H7 (cell line): ENCODE data around the gene KCNH6. TPM values are rescaled to one million over a fixed set of nuclear protein-coding genes. Genes with fewer than 3 reads are reported as not detected.

ENCODE experiments used
- DNase-seq: peaks from one replicate; pipeline ENCODE4 v3.0.0; 2012
- H3K27me3 ChIP-seq: 2 replicates; pipeline ENCODE4 v1.6.0; 2011; ENCODE audit warnings: mild to moderate bottlenecking, low read length; ENCODE audit not compliant: control insufficient read depth, insufficient read depth
- H3K36me3 ChIP-seq: replicated peaks from 2 replicates; pipeline ENCODE4 v1.5.1; 2011; ENCODE audit warnings: low read length; ENCODE audit not compliant: control insufficient read depth, insufficient read depth
- H3K4me3 ChIP-seq: 2 replicates; pipeline ENCODE4 v1.5.1; 2011; ENCODE audit warnings: low read depth, mild to moderate bottlenecking, control low read depth, low read length, moderate library complexity; ENCODE audit not compliant: insufficient read depth
- total RNA-seq: library from RNA; depleted of rRNA; stranded (reverse); fragments of >200 nt; shearing (Covaris generic); gene quantifications from 2 replicates; pipeline ENCODE4 v1.2.3, GENCODE V29; 2014

The KCNH6 gene
- total RNA-seq, 1 experiment from 2014 or later = 1.5 TPM

DNA sequence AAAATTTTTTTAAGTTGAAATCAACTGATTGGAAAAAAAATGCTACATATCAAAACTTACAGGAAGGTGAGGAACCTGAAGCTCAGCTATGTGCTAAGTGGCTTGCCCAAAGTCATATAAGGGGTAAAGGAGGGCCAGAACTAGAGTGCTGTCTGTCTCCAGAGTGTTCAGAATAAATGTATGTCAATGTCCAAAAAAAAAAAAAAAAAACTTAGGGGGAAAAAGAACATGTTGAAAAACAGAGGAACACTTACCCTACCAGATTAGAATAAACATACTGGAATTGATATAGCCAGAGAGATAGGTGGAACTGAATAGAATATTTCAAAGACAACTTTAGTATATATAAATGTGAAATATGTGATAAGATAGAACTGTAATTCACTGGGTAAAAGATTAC is 38.7 kb downstream of the KCNH6 start:
- Histone ChIP-seq H3K36me3 (no peaks in the 10 kb centered on the region), H3K4me3 (no peak overlapping the region), H3K27me3 (no peaks in the 10 kb centered on the region)
- DNase-seq = no peak

DNA sequence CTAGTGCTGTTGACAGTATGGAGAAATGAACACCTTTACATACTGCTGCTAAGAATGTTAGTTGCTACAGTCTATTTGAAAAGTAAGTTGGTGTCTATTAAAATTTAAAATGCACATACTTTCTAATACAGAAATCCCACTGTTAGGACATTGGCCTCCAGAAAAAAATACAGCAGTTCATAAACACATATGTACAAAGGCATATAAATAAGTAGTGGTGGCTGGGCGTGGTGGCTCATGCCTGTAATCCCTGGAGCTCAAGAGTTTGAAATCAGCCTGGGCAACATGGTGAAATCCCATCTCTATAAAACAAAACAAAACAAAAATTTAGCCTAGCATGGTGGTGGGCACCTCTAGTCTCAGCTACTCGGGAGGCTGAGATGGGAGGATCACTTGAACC is 40.2 kb downstream of the KCNH6 start:
- DNase-seq = no peak
- H3K27me3 ChIP-seq = no peaks in the 10 kb centered on the region
- H3K4me3 ChIP-seq = no peak overlapping the region
- H3K36me3 ChIP-seq = no peaks in the 10 kb centered on the region

DNA sequence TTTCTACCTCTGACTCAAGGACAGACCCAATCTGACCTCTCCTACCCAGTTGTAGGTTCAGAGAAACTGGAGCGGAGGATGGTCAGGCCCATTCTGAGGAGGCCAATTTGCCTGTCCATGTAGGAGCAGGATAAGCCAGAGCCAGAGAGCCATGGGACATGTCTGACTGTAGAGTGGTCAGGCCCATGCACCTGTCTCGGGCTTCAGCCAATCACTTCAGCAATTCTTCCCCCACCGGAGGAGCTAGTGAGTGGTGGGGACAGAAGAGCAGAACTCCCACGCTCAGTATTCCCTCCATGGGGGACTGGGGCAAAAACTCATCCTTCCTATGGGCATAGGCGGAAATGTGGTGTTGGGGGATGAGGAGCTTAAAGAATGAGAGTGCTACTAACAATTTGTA is 41.4 kb downstream of the KCNH6 start:
- Histone ChIP-seq H3K27me3 (no peaks in the 10 kb centered on the region), H3K4me3 (no peak overlapping the region), H3K36me3 (no peaks in the 10 kb centered on the region)
- DNase-seq = no peak

DNA sequence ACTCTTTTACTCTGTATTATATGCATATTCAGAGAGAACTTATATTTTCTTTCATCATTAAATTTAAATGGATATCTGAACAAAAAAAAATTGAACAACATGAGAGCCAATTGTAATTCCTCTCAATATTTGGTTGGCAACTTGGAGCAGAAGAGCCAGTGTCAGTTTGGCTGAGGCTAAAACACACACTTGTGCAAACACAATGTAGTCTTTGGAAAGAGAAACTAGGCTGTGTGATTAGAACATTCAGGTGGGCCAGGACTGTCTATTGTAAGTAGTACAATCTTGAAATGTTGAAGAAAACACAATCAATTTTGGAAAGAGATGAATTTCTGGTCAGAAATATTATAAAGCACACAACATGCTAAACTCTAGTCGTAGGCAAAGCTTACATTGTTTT is 44.1 kb downstream of the KCNH6 start:
- H3K36me3 ChIP-seq = no peaks in the 10 kb centered on the region
- H3K27me3 ChIP-seq = no peaks in the 10 kb centered on the region
- DNase-seq = no peak
- H3K4me3 ChIP-seq = no peak overlapping the region

DNA sequence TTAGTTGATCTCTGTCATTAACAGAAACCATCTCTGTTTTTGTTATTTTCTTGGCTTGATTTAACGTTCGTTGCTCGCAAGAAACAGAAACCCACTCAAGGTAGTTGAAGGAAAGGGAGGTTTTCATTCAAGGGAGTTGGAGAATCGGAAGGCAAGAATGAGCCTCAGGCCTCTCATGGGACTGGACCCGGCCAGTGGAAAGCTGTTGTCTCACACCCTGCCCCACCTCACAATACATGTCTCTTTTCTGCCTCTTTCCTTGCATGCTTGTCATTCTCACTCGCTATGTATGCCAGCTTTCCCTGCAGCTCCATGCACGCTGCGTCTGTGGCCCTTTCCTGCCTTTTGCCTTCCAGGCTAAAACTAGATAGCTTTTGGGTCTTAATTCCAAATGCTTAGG is 45.4 kb downstream of the KCNH6 start:
- Histone ChIP-seq H3K36me3 (no peaks in the 10 kb centered on the region), H3K27me3 (no peaks in the 10 kb centered on the region), H3K4me3 (no peak overlapping the region)
- DNase-seq = no peak

DNA sequence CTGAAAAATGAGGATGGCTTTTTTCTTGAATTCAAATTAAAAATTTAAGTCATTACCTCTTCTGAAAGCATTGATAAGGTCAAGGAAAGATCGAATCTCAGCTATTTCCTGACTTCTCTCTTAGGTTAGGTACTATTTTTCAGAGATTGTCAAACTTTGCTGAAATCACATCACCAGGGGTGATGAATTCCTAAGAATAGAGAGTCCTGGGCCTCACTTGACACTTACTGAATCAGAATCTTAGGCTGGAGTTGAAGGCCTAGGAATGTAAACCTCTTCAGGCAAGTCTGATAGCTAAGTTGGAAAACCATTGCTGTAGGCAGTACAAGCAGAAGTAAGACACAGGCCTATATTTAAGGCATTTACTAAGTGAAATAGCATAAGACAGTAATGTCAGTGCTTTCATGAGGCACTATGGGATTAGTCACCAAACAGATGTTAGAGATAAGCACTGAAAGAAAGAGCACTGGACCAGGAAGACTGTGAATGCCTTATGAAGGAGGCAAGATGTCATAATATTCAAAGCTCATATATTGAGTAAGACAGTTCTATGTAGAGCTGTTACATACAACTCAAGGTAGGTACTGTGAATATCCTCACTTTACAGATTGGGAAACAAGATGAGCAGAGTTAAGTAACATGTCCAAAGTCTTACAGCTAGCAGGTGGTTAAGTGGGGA is 48.6 kb downstream of the KCNH6 start:
- no peak overlapping the region for H3K4me3 ChIP-seq
- H3K27me3 ChIP-seq = no peaks in the 10 kb centered on the region
- no peak for DNase-seq
- H3K36me3 ChIP-seq = no peaks in the 10 kb centered on the region

DNA sequence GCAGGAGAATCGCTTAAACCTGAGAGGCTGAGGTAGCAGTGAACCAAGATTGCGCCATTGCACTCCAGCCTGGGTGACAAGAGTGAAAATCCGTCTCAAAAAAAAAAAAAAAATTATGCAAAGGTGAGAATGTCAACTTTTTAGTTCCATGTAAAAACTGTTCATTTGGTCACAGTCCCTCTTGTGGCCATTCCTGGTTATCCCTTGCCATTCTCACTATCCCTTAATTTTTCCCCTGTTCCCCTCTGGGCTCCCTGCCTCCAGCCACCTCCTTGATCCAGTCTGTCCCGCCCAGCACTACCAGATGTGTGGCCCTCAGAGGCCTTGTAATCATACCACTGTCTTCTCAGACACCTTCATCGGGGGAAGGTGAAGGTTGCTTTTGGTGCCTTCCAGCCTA is 50.5 kb downstream of the KCNH6 start:
- Histone ChIP-seq H3K4me3 (no peak overlapping the region), H3K36me3 (no peaks in the 10 kb centered on the region), H3K27me3 (no peaks in the 10 kb centered on the region)
- peak; percentile 27 for DNase-seq

DNA sequence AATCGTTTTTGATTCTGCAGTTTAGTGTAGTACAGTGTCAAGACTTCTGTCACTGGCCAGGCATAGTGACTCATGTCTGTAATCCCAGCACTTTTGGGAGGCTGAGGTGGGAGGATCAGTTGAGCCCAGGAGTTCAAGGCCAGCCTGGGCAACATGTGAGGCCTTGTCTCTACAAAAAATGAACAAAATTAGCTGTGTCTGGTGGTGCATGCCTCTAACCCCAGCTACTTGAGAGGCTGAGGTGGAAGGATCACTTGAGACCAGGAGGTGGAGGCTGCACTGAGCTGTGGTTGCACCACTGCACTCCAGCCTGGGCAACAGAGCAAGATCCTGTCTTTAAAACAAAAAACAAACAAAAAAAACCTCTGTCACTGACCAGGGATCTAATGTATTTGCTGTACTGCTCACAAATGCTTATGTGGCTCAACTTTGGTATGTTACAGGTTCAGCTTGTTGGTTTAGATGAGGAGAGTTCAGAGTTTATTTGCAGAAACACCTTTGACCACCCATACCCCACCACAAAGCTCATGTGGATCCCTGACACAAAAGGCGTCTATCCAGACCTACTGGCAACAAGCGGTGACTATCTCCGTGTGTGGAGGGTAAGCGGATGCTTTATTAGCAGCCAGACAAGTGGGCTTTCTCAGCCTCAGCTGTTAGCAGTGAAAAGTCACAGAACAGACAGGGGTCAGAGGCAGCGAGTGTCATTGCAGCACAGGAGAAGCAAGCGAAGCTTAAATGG is 55.0 kb downstream of the KCNH6 start:
- DNase-seq = no peak
- Histone ChIP-seq H3K27me3 (no peaks in the 10 kb centered on the region), H3K4me3 (no peak overlapping the region), H3K36me3 (peaks cover 13% of the 10 kb centered on the region)

DNA sequence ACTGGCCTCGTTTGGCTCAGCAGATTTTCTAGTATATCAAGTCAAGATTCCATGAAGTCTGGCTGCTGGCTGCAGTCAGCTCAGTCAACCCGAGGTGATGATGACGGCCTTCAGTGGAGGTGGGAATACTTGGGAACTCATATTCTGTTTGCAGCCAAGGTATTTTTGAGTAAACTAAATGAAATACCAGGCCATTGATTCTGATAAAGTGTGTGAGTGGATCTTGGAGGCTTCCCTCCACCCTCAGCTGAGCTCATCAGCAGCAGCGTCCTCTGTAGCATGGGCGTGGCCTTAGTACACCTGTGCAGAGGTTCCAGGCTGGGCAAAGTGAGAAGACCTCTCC is 55.6 kb downstream of the KCNH6 start:
- no peaks in the 10 kb centered on the region for H3K27me3 ChIP-seq
- no peak for DNase-seq
- H3K36me3 ChIP-seq = peaks cover 17% of the 10 kb centered on the region
- H3K4me3 ChIP-seq = no peak overlapping the region

DNA sequence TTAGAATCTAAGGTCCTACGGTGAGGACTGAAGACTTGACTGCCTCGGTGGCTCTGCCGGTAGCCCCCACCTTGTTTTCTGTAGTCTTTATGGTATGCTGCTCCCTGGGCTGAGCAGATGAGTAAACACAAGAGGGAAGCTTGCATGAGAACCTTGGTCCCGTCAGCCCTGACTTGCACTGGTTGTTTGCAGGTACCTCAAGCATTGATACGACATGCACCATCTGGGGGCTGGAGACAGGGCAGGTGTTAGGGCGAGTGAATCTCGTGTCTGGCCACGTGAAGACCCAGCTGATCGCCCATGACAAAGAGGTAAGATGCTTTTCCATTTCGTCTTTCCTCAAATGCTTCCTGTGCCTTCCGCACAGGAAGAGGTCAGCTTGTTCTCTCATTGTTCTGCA is 56.5 kb downstream of the KCNH6 start:
- peaks cover 17% of the 10 kb centered on the region for H3K36me3 ChIP-seq
- DNase-seq = peak; percentile 26
- H3K27me3 ChIP-seq = no peaks in the 10 kb centered on the region
- no peak overlapping the region for H3K4me3 ChIP-seq

DNA sequence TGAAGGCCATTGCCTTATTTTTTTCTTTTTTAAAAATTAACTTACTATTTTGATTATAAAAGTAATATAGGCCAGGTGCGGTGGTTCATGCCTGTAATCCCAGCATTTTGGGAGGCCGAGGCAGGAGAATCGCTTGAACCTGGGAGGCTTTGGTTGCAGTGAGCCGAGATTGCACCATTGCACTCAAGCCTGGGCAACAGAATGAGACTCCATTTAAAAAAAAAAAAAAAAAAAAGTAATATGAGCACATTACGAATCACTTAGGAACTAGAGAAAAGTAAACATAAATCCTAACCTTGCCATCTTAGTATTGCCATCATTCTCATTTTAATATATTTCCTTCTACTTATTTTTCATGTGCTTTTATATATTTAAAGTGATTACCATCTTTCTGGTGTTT is 64.6 kb downstream of the KCNH6 start:
- H3K36me3 ChIP-seq = peaks cover 38% of the 10 kb centered on the region
- no peak overlapping the region for H3K4me3 ChIP-seq
- no peak for DNase-seq
- H3K27me3 ChIP-seq = no peaks in the 10 kb centered on the region

DNA sequence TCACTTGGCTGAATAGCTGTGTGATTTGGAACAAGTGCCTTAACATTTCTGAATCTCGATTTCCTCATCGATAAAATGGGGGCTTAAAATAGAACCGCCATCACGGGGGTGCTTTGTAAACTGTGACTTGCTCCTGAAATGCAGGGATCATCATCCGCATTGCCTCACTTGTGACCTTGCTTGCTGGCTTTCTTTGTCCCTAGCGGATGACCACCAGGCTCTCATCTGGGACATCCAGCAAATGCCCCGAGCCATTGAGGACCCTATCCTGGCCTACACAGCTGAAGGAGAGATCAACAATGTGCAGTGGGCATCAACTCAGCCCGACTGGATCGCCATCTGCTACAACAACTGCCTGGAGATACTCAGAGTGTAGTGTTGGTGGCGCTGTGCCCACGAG is 65.6 kb downstream of the KCNH6 start:
- DNase-seq = no peak
- Histone ChIP-seq H3K27me3 (no peaks in the 10 kb centered on the region), H3K36me3 (peaks cover 36% of the 10 kb centered on the region), H3K4me3 (no peak overlapping the region)

DNA sequence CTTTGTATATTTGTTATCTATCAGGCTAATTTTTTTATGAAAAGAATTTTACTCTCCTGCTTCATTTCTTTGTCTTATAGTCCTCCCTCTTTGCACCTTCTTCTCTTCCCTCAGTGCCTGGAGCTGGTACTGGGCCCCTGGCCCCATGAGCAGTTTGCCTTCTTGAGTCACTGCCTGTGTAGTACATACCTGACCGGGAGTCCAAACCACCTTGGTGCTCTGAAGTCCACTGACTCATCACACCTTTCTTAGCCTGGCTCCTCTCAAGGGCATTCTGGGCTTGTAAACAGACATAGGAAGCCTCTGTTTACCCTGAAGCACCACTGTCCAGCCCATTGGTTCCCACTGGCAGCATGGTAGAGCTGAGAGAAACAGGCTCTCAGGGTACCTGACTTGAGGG is 66.5 kb downstream of the KCNH6 start:
- no peak overlapping the region for H3K4me3 ChIP-seq
- DNase-seq = no peak
- peaks cover 36% of the 10 kb centered on the region for H3K36me3 ChIP-seq
- H3K27me3 ChIP-seq = no peaks in the 10 kb centered on the region

DNA sequence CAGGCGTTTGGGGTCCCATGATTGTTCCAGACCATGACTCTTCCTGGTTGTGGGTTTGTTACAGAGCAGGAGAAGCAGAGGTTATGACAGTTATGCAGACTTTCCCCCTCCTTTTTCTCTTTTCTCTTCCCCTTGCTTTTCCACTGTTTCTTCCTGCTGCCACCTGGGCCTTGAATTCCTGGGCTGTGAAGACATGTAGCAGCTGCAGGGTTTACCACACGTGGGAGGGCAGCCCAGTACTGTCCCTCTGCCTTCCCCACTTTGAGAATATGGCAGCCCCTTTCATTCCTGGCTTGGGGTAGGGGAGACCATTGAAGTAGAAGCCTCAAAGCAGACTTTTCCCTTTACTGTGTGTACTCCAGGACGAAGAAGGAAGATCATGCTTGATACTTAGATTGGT is 69.6 kb downstream of the KCNH6 start:
- H3K27me3 ChIP-seq = no peaks in the 10 kb centered on the region
- no peak overlapping the region for H3K4me3 ChIP-seq
- H3K36me3 ChIP-seq = peaks cover 25% of the 10 kb centered on the region
- no peak for DNase-seq

DNA sequence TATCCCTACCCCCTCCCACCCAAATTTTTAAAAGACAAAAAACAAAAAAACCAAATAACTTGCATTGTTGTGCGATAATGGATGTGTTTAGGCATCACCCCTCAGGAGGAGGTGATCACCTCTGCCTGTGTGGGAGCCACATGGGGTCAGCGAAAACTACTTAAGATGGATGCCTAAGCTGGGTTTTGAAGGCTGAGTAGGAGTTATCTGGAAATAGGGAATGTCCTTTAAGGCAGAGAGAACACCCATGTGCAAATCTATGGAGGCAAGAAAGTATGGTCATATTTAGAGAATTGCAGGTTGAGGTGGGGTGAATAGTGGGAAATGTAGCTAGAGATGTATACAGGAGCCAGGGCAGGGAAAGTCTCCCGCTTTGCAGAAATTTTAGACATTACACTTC is 72.0 kb downstream of the KCNH6 start:
- no peaks in the 10 kb centered on the region for H3K27me3 ChIP-seq
- no peak for DNase-seq
- H3K4me3 ChIP-seq = no peak overlapping the region
- peaks cover 13% of the 10 kb centered on the region for H3K36me3 ChIP-seq
